HTERT RPE-1 (cell line): Measurements from ENCODE around the gene FHAD1.

Source experiments
- in situ Hi-C: fragments of 300-500 bp; cut with MboI; formaldehyde crosslinking; loops from 4 replicates; pipeline ENCODE4 v1.14.3; 2020; ENCODE audit warnings: low sequenced_read_pairs

Gene FHAD1

GRCh38 chr1:15246960-15247614 is at the start of gene FHAD1:
TSS of gene FHAD1 (plus strand) at chr1:15247223. CDS start at chr1:15251785, 4,562 bp downstream.
- in situ Hi-C loops = no loop called here

GRCh38 chr1:15197591-15198447 is 49.2 kb upstream of the FHAD1 start:
- in situ Hi-C loops = no loop called here

DNA sequence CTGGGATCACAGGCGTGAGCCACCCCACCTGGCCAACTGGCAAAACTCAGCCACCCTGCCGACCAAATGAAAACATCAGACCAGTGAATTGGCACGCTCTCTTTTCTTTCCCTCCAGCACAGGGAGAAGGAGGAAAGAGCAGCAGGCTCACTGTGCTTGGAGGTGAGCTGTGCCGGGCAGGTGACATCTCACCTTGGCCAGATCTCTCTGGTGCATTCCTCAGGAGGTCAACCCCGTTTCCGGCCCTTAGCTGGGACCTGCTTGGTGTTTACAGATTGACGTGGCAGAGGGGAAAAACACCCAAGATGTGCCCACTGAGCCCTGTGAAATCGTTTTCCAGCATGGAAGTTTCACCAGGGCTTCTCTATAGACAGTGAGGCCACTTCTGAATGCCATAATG is 48.3 kb upstream of the FHAD1 start:
- in situ Hi-C loops = no loop called here

- in situ Hi-C loops = no loop called here
These were observed 45.8 kb upstream of the FHAD1 start for GRCh38 chr1:15201221-15201620.

DNA sequence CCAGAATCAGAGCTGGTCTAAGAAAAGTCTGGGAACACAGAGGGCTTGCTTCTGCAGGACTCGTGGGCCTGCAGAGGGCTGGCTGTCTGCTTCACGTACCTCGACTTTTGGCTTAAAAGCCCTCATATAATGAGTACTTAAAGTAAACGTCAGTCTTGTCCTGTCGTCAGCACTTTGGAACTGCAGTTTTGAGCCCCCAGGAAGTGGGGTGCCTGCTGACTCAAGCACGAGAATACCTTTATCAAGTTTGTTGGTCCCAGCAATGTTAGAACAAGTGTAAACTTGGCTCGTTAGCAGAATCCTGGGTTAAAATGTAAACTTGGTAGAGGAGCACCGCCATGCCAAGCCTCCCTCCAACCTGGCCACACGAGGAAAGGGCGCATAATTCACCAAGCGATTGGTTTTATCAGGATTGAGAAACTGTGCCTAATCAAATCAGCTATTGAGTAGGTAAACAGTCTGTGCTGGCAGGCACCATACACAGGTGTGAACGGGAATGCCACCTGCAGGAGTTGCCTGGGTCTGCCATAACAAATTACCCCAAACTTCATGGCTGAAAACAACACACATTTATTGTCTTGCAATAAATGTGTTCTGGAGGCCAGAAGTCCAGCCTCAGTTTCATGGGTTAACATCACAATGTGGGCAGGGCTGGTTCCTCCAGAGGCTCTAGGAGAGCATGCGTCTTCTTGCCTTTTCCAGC is 45.0 kb upstream of the FHAD1 start:
- in situ Hi-C loops = no loop called here

- in situ Hi-C loops = no loop called here
These were observed 42.1 kb upstream of the FHAD1 start for GRCh38 chr1:15204931-15205330.

GRCh38 chr1:15205586-15206346 is 41.3 kb upstream of the FHAD1 start:
- in situ Hi-C loops = no loop called here

GRCh38 chr1:15206418-15207030 is 40.5 kb upstream of the FHAD1 start:
- in situ Hi-C loops = no loop called here

DNA sequence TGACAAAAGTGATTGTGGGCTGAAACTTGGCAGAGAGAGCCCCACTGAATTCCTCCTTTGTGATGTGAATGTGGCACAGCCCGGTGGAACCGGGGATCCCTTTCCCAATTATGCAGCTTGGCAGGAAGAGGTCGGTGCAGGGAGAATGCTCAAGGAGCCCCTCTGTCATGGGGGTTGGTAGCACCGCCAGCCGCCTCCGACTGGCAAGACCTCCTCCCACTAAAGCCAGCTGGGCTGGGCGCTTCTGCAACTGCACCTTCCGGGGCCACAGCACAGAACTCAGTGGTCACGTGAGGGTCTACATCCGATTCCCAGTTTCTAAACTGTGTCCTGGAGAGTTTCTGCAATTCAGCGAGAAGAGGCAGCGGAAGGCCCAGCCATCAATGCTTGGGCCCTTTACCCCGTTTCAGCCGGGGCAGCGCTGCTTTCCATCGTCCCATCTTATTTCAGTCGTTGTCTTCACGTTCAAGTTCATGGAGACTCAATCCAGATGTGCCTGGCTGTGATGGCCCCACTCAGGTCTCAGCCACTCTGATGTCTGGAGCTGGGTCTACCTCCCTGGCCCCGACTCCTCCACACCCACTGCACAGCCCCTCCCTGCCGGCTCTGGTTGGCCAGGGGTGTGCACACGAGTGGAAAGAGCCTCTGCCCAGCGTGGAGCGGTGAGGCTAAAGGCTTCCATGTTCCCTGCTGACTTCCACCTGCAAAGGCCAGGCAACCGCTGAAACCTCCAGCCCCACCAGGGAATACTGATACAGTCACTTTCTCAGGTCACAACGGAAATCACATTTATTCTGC is 39.8 kb upstream of the FHAD1 start:
- in situ Hi-C loops = no loop called here

GRCh38 chr1:15207829-15208429 is 39.1 kb upstream of the FHAD1 start:
- in situ Hi-C loops = no loop called here

- in situ Hi-C loops = no loop called here
These were observed 36.2 kb upstream of the FHAD1 start for GRCh38 chr1:15210651-15211375.

- in situ Hi-C loops = no loop called here
These were observed 35.6 kb upstream of the FHAD1 start for GRCh38 chr1:15211424-15211823.

- in situ Hi-C loops = no loop called here
These were observed 34.6 kb upstream of the FHAD1 start for GRCh38 chr1:15212216-15212953.

DNA sequence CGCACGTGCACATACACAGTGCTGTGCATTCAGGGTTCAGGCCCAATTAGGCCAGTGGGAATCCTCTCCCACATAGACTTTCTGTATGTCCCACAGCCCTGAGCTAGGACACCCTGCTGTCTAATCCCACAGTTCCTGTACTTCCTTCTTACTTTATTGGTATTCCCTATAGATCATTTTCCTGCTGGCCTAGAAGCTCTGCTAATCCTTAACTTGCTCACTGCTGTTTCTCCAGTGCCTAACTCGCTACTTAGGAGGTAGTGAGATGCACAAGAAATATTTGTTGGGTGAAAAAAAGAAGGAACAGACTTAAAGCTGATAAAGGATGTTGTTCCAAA is 34.1 kb upstream of the FHAD1 start:
- in situ Hi-C loops = no loop called here

DNA sequence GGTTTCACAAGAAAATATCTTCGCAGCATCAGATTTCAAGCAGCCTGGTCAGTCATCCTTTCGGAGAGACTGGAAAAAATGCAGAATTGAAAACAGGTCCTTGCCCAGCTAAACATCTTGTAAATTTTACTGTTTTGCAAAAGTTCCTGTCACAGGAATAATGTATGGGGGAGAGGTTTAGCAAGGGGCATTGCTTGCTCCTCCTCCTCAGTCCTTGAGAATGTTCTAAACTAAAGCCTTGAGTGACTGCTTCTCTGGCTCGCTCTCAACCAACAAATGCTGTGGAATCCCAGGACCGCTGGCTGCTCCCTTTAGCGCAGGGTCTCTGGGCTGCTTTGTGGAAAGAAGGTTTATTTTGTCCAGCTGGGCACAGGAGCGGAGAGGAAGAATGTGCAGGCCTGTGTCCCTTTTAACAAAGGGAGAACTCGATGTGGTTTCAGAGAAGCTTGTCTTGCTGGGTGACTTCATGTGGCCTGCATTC is 33.6 kb upstream of the FHAD1 start:
- in situ Hi-C loops = no loop called here

GRCh38 chr1:15214527-15214926 is 32.5 kb upstream of the FHAD1 start:
- in situ Hi-C loops = no loop called here

- in situ Hi-C loops = no loop called here
These were observed 31.9 kb upstream of the FHAD1 start for GRCh38 chr1:15215116-15215515.

- in situ Hi-C loops = no loop called here
These were observed 29.4 kb upstream of the FHAD1 start for GRCh38 chr1:15217654-15218053.
